GM18505 (cell line): ENCODE measurements around the gene CREBL2.
"Not testable (repeated sequence)": the region's sequence is repeated elsewhere in the genome, so short reads cannot be mapped to it uniquely, and the experiment has no call there.

Experiments
- ATAC-seq: cut with Tn5 transposase; IDR thresholded peaks from one replicate; pipeline ENCODE4 v1.9.1; 2021; ENCODE audit not compliant: unreplicated experiment
- POLR2A ChIP-seq: IDR thresholded peaks from 4 replicates; pipeline ENCODE4 v1.6.1; 2011; ENCODE audit warnings: borderline replicate concordance; ENCODE audit not compliant: insufficient read depth, insufficient read length; ENCODE audit errors: extremely low read depth

Gene CREBL2

DNA sequence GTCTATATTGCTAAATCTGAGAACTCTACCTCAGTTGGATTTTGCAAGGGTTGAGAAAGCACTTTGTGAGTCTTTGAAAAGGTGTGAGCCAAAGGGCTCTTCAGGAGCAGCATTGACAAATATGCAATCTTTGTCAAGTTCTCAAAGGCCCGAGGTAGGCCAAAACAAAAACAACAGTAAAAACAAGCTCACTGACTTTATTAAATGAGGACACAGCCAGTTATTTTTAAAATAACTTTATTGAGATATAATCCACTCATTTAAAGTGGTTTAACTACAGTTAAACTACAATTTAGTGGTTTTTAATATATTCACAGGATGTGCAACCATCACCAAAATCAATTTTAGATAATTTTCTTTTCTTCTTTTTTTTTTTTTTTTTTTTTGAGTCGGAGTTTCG is 2.0 kb upstream of the CREBL2 start:
- TF ChIP-seq POLR2A = no peak
- ATAC-seq = no peak

DNA sequence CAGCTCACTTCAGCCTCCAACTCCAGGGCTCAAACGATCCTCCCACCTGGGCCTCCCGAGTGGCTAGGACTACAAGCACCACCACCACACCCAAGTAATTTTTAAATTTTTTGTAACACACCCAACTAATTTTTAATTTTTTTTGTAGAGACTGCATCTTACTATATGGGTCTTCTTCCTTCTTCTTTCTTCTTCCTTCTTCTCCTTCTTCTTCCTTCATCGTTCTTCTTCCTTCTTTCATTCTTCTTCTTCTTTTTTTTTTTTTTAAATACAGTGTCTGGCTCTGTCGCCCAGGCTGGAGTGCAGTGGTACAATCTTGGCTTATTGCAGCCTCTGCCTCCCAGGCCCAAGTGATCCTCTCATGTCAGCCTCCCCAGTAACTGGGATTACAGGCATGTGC is 965 bp upstream of the CREBL2 start:
- no peak for ATAC-seq
- no peak for TF ChIP-seq POLR2A

DNA sequence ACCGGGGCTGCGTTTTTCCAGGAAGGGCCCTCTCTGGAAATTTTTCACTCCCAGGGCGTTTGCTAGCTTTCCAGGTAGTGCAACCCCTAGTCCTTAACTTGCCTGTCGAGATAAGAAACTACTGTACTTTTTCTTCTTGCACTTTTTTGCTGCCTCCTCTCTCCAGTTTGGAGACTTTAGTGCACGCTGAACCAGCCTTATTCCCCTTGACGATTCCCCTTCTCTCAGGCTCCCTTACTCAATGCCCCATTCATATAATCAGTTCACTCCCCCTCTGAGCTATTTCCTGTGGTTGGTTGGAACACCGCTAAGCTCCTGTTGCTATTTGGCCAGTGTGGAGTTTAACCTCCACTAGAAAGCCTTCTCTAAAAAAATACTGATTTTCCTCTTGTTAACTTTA is 682 bp downstream of the CREBL2 start:
- TF ChIP-seq POLR2A = no peak
- no peak for ATAC-seq

DNA sequence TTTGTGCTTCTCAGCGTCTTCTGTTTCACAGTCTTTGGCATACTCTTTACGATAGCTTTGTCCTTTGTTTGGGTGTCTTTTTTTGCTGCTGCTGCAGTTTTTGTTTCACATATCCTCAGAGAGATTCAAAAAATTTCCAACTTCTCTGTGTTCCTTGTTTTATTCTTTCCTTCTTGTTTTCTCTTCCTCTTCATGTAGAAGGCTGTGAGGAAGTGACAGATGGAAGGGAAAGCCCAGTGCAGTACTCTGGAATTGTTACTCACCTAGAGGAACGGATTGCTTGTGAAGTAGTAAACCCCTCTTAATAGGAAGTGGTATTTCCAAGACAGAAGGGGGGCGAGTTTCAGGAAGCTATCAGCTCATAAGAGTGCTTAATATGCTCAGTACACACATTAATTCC is 1.7 kb downstream of the CREBL2 start:
- no peak for ATAC-seq
- TF ChIP-seq POLR2A = no peak

DNA sequence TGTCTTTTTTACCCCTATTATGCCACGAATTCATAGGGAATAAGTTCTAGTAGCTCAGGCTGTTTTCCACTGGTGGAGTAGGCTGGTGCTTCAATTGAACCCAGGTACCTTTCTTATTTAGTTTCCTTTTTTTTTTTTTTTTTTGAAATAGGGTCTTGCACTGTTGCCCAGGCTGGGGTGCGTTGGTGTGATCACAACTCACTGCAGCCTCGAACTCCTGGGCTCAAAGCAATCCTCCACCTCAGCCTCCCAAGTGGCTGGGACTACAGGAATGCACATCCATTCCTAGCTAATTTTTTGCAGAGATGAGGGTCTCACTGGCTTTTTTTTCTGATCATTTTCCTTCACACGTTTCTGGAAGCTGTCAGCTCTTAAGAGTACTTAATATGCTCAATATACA is 2.7 kb downstream of the CREBL2 start:
- ATAC-seq = no peak
- no peak for TF ChIP-seq POLR2A

DNA sequence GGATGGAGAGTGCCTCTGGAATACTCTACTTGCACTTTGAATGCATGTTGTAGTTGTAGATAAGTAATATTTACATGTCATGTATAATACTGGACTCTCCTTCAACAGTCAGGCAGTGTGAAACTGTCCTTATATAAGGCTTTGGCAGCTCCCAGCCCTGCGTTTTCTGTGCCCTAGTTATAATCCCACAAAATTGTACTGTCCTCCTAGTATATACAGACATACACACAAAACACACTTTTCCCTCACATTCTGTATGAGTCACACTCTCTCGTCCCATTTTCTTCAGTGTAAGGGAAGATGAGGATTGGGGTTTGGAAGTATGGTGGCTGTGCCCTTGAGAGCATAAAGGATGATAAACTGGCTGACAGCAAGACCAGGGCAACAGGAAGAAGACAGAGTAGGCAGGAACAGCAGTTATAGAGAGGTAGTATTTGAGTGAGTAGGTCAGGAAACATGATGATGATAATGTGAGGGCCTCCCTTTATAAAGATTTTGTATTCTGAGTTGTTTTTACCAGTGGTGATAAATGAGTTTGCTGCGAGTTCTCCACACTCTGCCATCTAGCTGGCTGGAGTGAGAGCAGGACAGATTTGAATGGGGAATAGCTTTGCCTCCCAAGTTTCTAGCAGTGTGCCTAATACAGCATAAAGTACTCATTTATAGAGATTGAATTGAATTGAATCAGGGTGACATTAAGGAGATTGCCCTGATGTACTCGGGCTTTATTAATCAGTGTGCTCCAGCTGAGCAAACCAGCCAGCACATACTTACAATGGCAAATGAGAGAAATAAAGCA is 5.0 kb downstream of the CREBL2 start:
- no peak for ATAC-seq
- TF ChIP-seq POLR2A = no peak

DNA sequence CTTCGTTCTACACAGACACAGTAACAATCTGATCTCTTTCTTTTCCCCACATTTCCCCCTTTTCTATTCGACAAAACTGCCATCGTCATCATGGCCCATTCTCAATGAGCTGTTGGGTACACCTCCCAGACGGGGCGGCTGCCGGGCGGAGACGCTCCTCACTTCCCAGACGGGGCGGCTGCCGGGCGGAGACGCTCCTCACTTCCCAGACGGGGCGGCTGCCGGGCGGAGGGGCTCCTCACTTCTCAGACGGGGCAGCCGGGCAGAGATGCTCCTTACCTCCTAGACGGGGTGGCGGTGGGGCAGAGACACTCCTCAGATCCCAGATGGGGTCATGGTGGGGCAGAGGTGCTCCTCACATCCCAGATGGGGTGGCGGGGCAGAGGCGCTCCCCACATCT is 6.4 kb downstream of the CREBL2 start:
- ATAC-seq = not testable (repeated sequence)

DNA sequence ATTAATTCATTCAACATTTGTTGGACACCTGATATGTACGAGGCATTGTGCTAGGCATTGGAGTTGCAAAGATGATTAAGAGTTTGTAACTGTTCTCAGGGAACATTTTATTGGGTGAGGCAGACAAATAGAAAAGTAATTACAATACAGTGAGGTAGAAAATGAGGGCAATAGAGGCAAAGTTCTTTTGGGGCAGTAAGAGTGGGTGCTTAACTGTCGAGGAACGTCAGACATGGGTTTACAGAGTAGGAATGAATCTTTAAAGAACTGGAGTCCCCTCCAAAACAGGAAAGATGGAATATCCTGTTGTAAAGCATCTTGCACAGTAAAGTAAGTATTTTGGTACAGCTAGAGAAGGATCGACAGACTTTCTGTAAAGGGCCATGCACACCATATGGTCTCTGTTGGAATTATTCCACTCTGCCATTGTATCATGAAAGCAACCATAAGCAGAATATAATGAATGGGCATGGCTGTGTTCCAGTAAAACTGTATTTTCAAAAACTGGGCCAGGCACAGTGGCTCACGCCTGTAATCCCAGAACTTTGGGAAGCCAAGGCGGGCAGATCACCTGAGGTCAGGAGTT is 9.1 kb downstream of the CREBL2 start:
- TF ChIP-seq POLR2A = no peak
- no peak for ATAC-seq

DNA sequence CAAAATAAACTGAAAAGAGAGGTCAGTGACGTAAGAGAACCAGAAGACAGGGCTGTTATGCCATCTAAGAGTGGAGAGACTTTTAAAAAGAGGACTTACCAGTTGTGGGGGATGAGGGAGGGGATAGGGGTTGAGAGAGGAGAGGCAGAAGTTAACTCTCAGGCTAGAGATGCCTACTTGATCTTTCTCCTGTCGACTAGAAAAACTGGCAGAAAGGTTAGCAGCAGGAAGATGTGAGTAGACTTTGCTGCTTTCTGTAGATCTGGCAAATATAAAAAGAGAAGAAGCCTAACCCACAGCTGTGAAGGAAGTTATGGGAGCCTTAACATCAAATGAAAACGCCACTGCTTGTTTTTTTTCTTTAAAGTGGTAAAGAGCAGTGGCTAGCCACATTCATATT is 10.7 kb downstream of the CREBL2 start:
- no peak for ATAC-seq
- no peak for TF ChIP-seq POLR2A

DNA sequence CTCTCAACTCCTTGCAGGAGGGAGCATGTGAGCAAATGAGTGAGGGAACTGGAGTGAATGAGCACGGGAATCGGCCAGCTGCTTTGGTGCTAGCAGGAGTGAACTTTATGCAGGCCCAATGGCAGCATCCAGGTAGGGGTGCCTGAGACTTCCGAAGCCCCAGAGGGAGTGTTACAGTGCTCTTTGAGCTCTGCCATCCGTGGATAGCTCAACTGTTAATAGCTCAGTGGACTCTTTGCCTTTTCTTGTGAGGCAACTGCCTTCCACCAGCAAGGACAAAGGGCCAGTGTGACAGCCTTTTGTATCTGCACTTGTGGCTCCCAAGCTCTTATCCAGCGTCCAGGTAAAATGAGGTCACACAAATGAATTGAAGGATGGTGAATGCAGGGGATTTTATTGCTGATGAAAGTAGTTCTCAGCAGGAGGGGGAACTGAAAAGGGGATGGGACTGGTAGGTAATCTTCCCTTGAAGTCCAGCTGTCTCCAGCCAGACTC is 12.9 kb downstream of the CREBL2 start:
- no peak for TF ChIP-seq POLR2A
- no peak for ATAC-seq

DNA sequence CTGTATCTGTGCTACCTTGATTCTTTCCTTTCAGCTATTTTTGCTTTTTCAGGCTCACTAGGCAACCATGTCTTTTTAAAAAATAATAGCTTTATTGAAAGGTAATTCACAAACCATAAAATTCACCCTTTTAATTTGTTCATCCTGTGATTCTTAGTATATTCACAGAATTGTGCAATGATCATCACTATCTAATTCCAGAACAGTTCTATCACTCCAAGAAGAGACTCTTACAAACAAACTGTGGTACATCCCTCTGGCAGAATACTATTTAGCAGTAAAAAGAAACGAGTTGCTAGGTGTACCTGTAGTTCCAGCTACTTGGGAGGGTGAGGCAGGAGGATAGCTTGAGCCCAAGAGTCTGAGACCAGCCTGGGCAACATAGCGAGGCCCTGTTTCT is 14.8 kb downstream of the CREBL2 start:
- no peak for TF ChIP-seq POLR2A
- no peak for ATAC-seq

DNA sequence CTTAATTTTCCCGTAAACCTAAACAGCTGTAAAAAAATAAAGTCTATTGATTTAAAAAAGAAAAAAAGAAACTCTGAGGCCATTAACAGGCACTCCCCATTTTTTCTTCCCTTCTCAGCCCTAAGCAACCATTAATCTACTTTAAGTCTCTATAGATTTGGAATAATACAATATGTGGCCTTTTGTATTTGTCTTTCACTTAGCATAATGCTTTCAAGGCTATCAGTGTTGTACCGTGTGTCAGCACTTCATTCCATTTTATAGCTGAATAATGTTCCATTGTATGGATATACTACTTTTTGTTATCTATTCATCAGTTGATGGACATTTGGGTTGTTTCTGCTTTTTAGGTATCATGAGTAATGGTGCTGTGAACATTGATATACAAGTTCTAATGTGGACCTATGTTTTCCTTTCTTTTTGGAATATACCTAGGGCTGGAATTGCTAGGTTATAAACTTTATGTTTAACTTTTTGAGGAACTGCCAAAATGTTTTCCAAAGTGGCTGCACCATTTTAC is 15.7 kb downstream of the CREBL2 start:
- TF ChIP-seq POLR2A = no peak
- no peak for ATAC-seq

DNA sequence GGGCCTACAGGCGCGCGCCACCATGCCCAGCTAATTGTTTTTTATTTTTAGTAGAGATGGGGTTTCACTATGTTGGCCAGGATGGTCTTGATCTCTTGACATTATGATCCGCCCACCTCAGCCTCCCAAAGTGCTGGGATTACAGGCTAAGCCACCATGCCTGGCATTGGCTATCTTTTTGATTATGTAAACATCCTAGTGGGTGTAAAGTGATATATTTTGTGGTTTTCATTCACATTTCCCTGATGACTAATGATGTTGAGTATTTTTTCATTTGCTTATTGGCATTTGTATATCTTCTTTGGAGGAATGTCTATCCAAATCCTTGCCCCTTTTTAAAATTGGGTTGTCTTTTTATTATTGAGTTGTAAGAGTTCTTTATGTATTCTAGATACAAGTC is 16.3 kb downstream of the CREBL2 start:
- ATAC-seq = no peak
- TF ChIP-seq POLR2A = no peak

DNA sequence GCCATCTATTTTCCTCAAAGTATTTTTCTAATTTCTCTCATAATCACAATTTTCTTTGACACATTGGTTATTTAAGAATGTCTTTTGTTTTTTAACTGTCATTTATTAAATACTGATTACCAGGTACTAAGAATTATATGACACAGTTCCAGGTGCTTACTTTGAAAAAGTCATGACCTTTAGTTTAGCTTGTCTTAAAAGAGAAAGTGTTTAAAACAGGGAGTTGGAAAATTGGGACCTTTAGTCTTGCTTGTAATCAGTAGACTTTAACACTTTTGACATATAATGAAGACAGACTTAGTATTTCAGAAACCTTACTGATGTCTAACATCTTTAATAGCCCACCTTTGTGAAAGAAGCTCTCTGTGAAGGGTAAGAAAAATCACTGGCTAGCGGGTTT is 19.2 kb downstream of the CREBL2 start:
- ATAC-seq = no peak

More for the DNA sequence above, 19.2 kb downstream of the CREBL2 start:
- no peak for TF ChIP-seq POLR2A
